ENCODE results near the gene PRR16.

The PRR16 gene

GRCh38 chr5:120503341-120503740 is 39.2 kb downstream of the PRR16 start:
- Histone ChIP-seq H3K4me3 (IDR thresholded peaks at IDR 0.05; ENCODE audit: insufficient read depth, low read depth, low read length) (no peak overlapping the region), H3K27ac (no peak overlapping the region), H3K4me2 (no peak overlapping the region), H4K20me1 (ENCODE audit: insufficient read depth) (no peaks in the 10 kb centered on the region), H2AFZ (ENCODE audit: low read depth) (no peak overlapping the region), H3K9ac (no peak overlapping the region), H3K27me3 (ENCODE audit: insufficient read depth, low read depth) (no peaks in the 10 kb centered on the region), H3K4me1 (ENCODE audit: low read depth, poor library complexity, severe bottlenecking) (no peaks in the 10 kb centered on the region), H3K36me3 (ENCODE audit: insufficient read depth) (no peaks in the 10 kb centered on the region), H3K79me2 (ENCODE audit: insufficient read depth, low read depth) (no peaks in the 10 kb centered on the region)
- TF ChIP-seq CTCF (conservative IDR thresholded peaks at IDR 0.05; ENCODE audit: low read depth, low read length) = no peak

GRCh38 chr5:120504057-120504456 is 40.0 kb downstream of the PRR16 start:
- H4K20me1 ChIP-seq (ENCODE audit: insufficient read depth) = no peaks in the 10 kb centered on the region
- H3K4me3 ChIP-seq (IDR thresholded peaks at IDR 0.05; ENCODE audit: insufficient read depth, low read depth, low read length) = no peak overlapping the region
- no peak overlapping the region for H3K27ac ChIP-seq
- no peaks in the 10 kb centered on the region for H3K36me3 ChIP-seq (ENCODE audit: insufficient read depth)
- H3K4me1 ChIP-seq (ENCODE audit: low read depth, poor library complexity, severe bottlenecking) = no peaks in the 10 kb centered on the region
- no peak overlapping the region for H3K4me2 ChIP-seq
- H3K9ac ChIP-seq = no peak overlapping the region
- H3K79me2 ChIP-seq (ENCODE audit: insufficient read depth, low read depth) = no peaks in the 10 kb centered on the region
- no peaks in the 10 kb centered on the region for H3K27me3 ChIP-seq (ENCODE audit: insufficient read depth, low read depth)
- no peak overlapping the region for H2AFZ ChIP-seq (ENCODE audit: low read depth)
- no peak for TF ChIP-seq CTCF (conservative IDR thresholded peaks at IDR 0.05; ENCODE audit: low read depth, low read length)

GRCh38 chr5:120507197-120507596 is 43.1 kb downstream of the PRR16 start:
- Histone ChIP-seq H3K36me3 (ENCODE audit: insufficient read depth) (no peaks in the 10 kb centered on the region), H3K79me2 (ENCODE audit: insufficient read depth, low read depth) (no peaks in the 10 kb centered on the region), H2AFZ (ENCODE audit: low read depth) (no peak overlapping the region), H3K27me3 (ENCODE audit: insufficient read depth, low read depth) (no peaks in the 10 kb centered on the region), H3K4me2 (no peak overlapping the region), H3K4me3 (IDR thresholded peaks at IDR 0.05; ENCODE audit: insufficient read depth, low read depth, low read length) (no peak overlapping the region), H3K4me1 (ENCODE audit: low read depth, poor library complexity, severe bottlenecking) (no peaks in the 10 kb centered on the region), H3K9ac (no peak overlapping the region), H3K27ac (no peak overlapping the region), H4K20me1 (ENCODE audit: insufficient read depth) (no peaks in the 10 kb centered on the region)
- no peak for TF ChIP-seq CTCF (conservative IDR thresholded peaks at IDR 0.05; ENCODE audit: low read depth, low read length)

- Histone ChIP-seq H3K4me3 (IDR thresholded peaks at IDR 0.05; ENCODE audit: insufficient read depth, low read depth, low read length) (no peak overlapping the region), H3K79me2 (ENCODE audit: insufficient read depth, low read depth) (no peaks in the 10 kb centered on the region), H3K27me3 (ENCODE audit: insufficient read depth, low read depth) (no peaks in the 10 kb centered on the region), H4K20me1 (ENCODE audit: insufficient read depth) (no peaks in the 10 kb centered on the region), H3K9ac (no peak overlapping the region), H3K27ac (no peak overlapping the region), H3K4me1 (ENCODE audit: low read depth, poor library complexity, severe bottlenecking) (no peaks in the 10 kb centered on the region), H3K36me3 (ENCODE audit: insufficient read depth) (no peaks in the 10 kb centered on the region), H3K4me2 (no peak overlapping the region), H2AFZ (ENCODE audit: low read depth) (no peak overlapping the region)
- TF ChIP-seq CTCF (conservative IDR thresholded peaks at IDR 0.05; ENCODE audit: low read depth, low read length) = no peak
These were observed 43.8 kb downstream of the PRR16 start for GRCh38 chr5:120507800-120508463.

Data from KMS-11 (cell line).